ENCODE data around the gene PIPOX. TPM values are rescaled to one million over a fixed set of nuclear protein-coding genes. Genes with fewer than 3 reads are reported as not detected.
A peak's percentile ranks its signal among the peaks of the same experiment; 100 is the strongest.

Gene PIPOX
- total and polyA plus RNA-seq, 2 of the 13 experiments (the other 11 are each of a cell fraction or from before 2014, with no cell fraction given), result 87.3 to 154 TPM

GRCh38 chr17:29046473-29046839 lies 3.5 kb downstream of the PIPOX start (continued):
- TF ChIP-seq ZNF589 (CRISPR knock-in tag; conservative IDR thresholded peaks at IDR 0.05) (no peak), CEBPB (IDR thresholded peaks at IDR 0.05; ENCODE audit: borderline replicate concordance, low read depth, low read length) (peak; percentile 54; the same call in 1 of the 2 replicates), XRCC5 (optimal IDR thresholded peaks at IDR 0.05; ENCODE audit: low read length) (no peak), ZNF781 (CRISPR knock-in tag; IDR thresholded peaks at IDR 0.05; ENCODE audit: borderline replicate concordance, not compliant biosample characterization) (no peak), CEBPG (CRISPR knock-in tag; IDR thresholded peaks at IDR 0.05) (peak; percentile 45; the same call in 1 of the 2 replicates), IRF2 (CRISPR knock-in tag; IDR thresholded peaks at IDR 0.05) (no peak), ZNF350 (CRISPR knock-in tag; IDR thresholded peaks at IDR 0.05; ENCODE audit: borderline replicate concordance, low read depth) (no peak), MAF1 (CRISPR knock-in tag; IDR thresholded peaks at IDR 0.05; ENCODE audit: borderline replicate concordance) (no peak), SP4 (CRISPR knock-in tag; IDR thresholded peaks at IDR 0.05) (0 out of 2 replicates have a peak, but pooled peaks have one; percentile 7), GFI1 (CRISPR knock-in tag; IDR thresholded peaks at IDR 0.05; ENCODE audit: borderline replicate concordance) (no peak), BCL6 (CRISPR knock-in tag; IDR thresholded peaks at IDR 0.05) (no peak)
- TF ChIP-seq, protein P1, sequence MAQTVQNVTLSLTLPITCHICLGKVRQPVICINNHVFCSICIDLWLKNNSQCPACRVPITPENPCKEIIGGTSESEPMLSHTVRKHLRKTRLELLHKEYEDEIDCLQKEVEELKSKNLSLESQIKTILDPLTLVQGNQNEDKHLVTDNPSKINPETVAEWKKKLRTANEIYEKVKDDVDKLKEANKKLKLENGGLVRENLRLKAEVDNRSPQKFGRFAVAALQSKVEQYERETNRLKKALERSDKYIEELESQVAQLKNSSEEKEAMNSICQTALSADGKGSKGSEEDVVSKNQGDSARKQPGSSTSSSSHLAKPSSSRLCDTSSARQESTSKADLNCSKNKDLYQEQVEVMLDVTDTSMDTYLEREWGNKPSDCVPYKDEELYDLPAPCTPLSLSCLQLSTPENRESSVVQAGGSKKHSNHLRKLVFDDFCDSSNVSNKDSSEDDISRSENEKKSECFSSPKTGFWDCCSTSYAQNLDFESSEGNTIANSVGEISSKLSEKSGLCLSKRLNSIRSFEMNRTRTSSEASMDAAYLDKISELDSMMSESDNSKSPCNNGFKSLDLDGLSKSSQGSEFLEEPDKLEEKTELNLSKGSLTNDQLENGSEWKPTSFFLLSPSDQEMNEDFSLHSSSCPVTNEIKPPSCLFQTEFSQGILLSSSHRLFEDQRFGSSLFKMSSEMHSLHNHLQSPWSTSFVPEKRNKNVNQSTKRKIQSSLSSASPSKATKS (CRISPR knock-in tag; IDR thresholded peaks at IDR 0.05), result no peak
